Measurements from ENCODE around the gene ZNF142. TPM values are rescaled to one million over a fixed set of nuclear protein-coding genes. Genes with fewer than 3 reads are reported as not detected.

ZNF142 gene
- total and polyA plus RNA-seq, 2 donors (not counting 1 experiment from before 2014, with no cell fraction given) = 4.3 to 7.3 TPM

DNA sequence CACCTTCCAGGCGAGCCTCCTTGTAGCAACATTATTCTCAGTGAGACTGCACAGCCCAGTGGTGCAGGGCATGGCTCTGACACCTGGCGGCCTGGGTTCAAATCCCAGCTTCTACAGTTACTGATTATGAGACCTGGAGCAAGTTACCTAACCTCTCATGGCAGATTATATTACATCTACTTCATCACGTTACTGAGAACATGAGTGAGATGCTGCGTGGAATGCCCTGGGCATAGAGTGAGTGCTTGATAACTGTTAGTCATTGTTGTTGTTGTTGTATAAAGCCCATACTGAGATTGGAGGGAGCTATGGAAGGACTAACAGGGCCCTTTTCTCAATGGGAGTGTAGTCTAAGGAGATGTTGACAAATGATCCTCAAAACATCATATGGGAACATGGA lies 33.1 kb downstream of the ZNF142 start:
- no peak overlapping the region for H3K27ac ChIP-seq (ENCODE audit: insufficient read depth, low read length)
- H3K36me3 ChIP-seq (ENCODE audit: control insufficient read depth, insufficient read depth, low read length) = no peaks in the 10 kb centered on the region

DNA sequence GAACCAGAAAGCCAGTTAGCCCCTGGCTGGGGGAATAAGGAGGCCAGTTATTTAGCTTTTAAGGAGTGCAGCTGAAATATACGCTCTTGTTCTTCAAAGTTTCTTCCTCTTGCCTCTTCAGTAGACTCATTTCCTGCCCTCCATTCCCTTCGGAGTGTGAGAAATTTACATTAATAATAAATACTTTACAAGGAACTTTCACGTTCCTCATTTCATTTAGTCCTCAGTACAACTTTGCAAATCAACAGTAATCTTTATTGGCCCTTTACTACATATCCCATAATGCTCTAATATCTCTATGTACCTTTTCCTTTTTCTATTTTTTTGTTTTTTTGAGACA lies 36.1 kb downstream of the ZNF142 start:
- no peaks in the 10 kb centered on the region for H3K9me3 ChIP-seq (ENCODE audit: control insufficient read depth, insufficient read depth, low read depth, low read length)
- TF ChIP-seq, protein P1, sequence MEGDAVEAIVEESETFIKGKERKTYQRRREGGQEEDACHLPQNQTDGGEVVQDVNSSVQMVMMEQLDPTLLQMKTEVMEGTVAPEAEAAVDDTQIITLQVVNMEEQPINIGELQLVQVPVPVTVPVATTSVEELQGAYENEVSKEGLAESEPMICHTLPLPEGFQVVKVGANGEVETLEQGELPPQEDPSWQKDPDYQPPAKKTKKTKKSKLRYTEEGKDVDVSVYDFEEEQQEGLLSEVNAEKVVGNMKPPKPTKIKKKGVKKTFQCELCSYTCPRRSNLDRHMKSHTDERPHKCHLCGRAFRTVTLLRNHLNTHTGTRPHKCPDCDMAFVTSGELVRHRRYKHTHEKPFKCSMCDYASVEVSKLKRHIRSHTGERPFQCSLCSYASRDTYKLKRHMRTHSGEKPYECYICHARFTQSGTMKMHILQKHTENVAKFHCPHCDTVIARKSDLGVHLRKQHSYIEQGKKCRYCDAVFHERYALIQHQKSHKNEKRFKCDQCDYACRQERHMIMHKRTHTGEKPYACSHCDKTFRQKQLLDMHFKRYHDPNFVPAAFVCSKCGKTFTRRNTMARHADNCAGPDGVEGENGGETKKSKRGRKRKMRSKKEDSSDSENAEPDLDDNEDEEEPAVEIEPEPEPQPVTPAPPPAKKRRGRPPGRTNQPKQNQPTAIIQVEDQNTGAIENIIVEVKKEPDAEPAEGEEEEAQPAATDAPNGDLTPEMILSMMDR (conservative IDR thresholded peaks at IDR 0.05 in 1 of 2, IDR thresholded peaks at IDR 0.05 in 1 of 2; ENCODE audit: low read depth in 1 of 2, low read length in 2 of 2) = no peak
- TF ChIP-seq EZH2 (IDR thresholded peaks at IDR 0.05; ENCODE audit: low read length, missing control alignments) = no peak
- no peak overlapping the region for H2AFZ ChIP-seq (ENCODE audit: low read length)
- H3K36me3 ChIP-seq (ENCODE audit: control insufficient read depth, insufficient read depth, low read length) = no peaks in the 10 kb centered on the region
- H3K4me2 ChIP-seq (ENCODE audit: extremely low read depth, insufficient read depth, low read length) = no peak overlapping the region
- no peak overlapping the region for H3K4me3 ChIP-seq (replicated peaks in 1 of 4; ENCODE audit: control extremely low read depth in 1 of 4, insufficient read depth in 1 of 4, low read depth in 3 of 4, low read length in 4 of 4)
- DNase-seq (ENCODE audit: low read depth in 2 of 2) = no peak
- no peak overlapping the region for H3K27ac ChIP-seq (ENCODE audit: insufficient read depth, low read length)
- no peaks in the 10 kb centered on the region for H3K4me1 ChIP-seq (ENCODE audit: control insufficient read depth, extremely low read depth, insufficient read depth, low read length)
- no peaks in the 10 kb centered on the region for H3K79me2 ChIP-seq (ENCODE audit: control insufficient read depth, insufficient read depth, low read length)
- H4K20me1 ChIP-seq (ENCODE audit: control insufficient read depth, extremely low read depth, insufficient read depth, low read length) = no peaks in the 10 kb centered on the region
- H3K27me3 ChIP-seq (ENCODE audit: control insufficient read depth, insufficient read depth, low read length) = no peaks in the 10 kb centered on the region
- no peak overlapping the region for H3K9ac ChIP-seq (ENCODE audit: insufficient read depth, low read length)

More for the DNA sequence above, 33.1 kb downstream of the ZNF142 start:
- Histone ChIP-seq H3K79me2 (ENCODE audit: control insufficient read depth, insufficient read depth, low read length) (no peaks in the 10 kb centered on the region), H4K20me1 (ENCODE audit: control insufficient read depth, extremely low read depth, insufficient read depth, low read length) (no peaks in the 10 kb centered on the region), H3K4me2 (ENCODE audit: extremely low read depth, insufficient read depth, low read length) (no peak overlapping the region), H3K4me3 (replicated peaks in 1 of 4; ENCODE audit: control extremely low read depth in 1 of 4, insufficient read depth in 1 of 4, low read depth in 3 of 4, low read length in 4 of 4) (no peak overlapping the region), H3K27me3 (ENCODE audit: control insufficient read depth, insufficient read depth, low read length) (no peaks in the 10 kb centered on the region), H3K9ac (ENCODE audit: insufficient read depth, low read length) (no peak overlapping the region), H3K9me3 (ENCODE audit: control insufficient read depth, insufficient read depth, low read depth, low read length) (no peaks in the 10 kb centered on the region), H3K4me1 (ENCODE audit: control insufficient read depth, extremely low read depth, insufficient read depth, low read length) (no peaks in the 10 kb centered on the region), H2AFZ (ENCODE audit: low read length) (no peak overlapping the region)
- TF ChIP-seq EZH2 (IDR thresholded peaks at IDR 0.05; ENCODE audit: low read length, missing control alignments) = no peak
- DNase-seq (ENCODE audit: low read depth in 2 of 2) = no peak

DNA sequence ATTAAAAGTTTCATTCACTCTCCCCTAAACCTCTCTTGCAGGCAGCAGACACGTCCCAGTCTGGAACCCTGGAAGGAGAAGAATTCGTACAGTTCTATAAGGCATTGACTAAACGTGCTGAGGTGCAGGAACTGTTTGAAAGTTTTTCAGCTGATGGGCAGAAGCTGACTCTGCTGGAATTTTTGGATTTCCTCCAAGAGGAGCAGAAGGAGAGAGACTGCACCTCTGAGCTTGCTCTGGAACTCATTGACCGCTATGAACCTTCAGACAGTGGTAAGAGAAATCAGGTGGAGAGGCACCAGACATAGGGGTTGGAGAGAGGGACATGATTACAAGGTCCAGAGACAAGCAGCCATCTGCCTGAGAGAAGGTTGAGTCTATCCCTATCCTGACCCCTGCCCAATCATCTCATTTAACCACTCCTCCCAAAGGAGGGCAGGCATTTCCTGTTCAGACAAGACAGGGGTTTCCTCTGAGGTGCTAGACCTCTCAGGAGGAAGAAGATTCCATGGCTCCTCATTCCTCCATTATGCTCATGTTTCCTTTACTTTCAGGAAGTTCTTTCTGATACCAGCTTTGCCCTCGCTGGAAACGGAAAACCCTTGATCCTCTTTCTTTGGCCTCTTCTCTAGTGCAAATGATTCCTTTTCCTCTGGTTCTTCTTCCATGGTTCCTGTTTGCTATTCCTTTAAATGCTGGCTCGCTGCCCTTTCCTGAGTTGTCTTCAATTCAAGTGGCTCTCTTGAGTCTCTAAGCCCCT lies 36.6 kb downstream of the ZNF142 start:
- no peak for TF ChIP-seq EZH2 (IDR thresholded peaks at IDR 0.05; ENCODE audit: low read length, missing control alignments)
- TF ChIP-seq, protein P1 (conservative IDR thresholded peaks at IDR 0.05 in 1 of 2, IDR thresholded peaks at IDR 0.05 in 1 of 2; ENCODE audit: low read depth in 1 of 2, low read length in 2 of 2) = no peak
- Histone ChIP-seq H3K4me1 (ENCODE audit: control insufficient read depth, extremely low read depth, insufficient read depth, low read length) (no peaks in the 10 kb centered on the region), H3K9me3 (ENCODE audit: control insufficient read depth, insufficient read depth, low read depth, low read length) (no peaks in the 10 kb centered on the region), H3K27me3 (ENCODE audit: control insufficient read depth, insufficient read depth, low read length) (no peaks in the 10 kb centered on the region), H3K36me3 (ENCODE audit: control insufficient read depth, insufficient read depth, low read length) (no peaks in the 10 kb centered on the region), H4K20me1 (ENCODE audit: control insufficient read depth, extremely low read depth, insufficient read depth, low read length) (no peaks in the 10 kb centered on the region), H2AFZ (ENCODE audit: low read length) (no peak overlapping the region), H3K9ac (ENCODE audit: insufficient read depth, low read length) (no peak overlapping the region), H3K79me2 (ENCODE audit: control insufficient read depth, insufficient read depth, low read length) (no peaks in the 10 kb centered on the region), H3K4me2 (ENCODE audit: extremely low read depth, insufficient read depth, low read length) (no peak overlapping the region), H3K27ac (ENCODE audit: insufficient read depth, low read length) (no peak overlapping the region), H3K4me3 (replicated peaks in 1 of 4; ENCODE audit: control extremely low read depth in 1 of 4, insufficient read depth in 1 of 4, low read depth in 3 of 4, low read length in 4 of 4) (no peak overlapping the region)
- DNase-seq (ENCODE audit: low read depth in 2 of 2) = peak in 1 of 2 donors; percentile 21

Data from fibroblast of lung (primary cell).